Measurements from ENCODE around the gene KAT6B.

KAT6B gene

DNA sequence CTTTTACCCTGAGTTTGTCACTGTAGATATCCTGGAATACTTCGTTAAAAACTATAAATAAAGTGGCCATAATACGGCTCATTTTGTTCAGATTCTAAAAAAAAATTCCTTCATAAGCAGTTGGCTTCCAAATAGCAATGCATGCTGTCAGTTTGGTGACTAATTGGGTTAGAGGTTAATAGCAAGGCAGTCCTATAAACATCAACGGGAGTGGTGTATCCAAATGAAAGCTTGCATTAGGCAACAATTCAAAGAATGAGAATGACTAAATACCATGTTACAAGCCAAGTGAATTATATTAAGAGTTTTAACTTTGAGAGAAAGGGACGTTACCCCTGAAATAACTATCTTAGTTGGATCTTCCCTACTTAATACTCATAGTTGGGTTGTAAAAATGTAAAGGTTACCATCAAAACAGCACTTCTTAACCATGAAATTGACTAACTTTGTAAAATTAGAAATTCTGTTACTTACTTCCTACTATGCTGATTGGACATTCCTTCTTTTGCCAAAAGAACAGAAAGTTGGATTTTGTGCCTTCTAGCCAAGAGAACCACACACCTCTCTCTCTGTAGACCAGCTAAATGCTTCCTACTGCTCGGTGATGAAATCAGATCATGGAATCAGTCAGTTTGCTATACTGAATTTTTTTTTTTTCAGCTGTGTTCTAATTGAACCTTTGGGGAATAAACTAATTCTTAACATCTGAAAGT lies 98.0 kb downstream of the KAT6B start:
- DNase-seq: no peak

DNA sequence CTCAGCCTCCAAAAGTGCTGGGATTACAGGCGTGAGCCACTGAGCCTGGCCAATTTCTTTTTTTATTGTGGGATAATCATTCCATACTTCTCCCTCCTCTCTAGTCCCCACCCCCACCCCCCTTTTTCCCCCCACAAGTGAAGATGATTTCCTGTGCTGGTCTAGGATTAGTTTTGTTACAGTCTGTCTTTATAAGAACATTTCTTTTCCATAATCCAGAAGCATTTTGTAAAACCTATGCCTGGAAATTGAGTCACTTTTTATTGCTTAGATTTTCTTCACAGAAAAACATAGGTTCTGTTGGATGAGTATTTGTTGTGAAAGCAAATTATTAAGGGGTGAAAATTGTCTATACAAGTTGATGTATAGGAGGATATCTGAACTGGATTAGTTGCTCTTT lies 98.9 kb downstream of the KAT6B start:
- DNase-seq: no peak

DNA sequence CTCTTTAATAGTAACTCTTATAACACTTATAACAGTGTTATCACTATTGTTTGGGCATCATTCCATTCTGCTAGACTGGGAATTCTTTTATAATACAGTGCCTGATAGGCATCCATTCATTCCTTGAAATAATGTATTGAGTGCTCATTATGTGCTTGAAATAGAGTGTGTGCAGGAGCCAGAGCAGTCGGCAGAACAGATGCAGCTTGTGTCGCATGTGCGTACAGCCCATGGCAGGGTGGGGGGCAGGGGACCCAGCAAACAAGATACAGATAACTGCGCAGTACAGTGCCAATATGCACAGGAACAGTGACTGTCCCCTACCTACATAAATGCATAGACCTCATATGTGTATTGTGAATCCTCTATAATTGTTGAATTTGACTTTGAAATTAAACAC lies 99.3 kb downstream of the KAT6B start:
- DNase-seq: no peak

DNA sequence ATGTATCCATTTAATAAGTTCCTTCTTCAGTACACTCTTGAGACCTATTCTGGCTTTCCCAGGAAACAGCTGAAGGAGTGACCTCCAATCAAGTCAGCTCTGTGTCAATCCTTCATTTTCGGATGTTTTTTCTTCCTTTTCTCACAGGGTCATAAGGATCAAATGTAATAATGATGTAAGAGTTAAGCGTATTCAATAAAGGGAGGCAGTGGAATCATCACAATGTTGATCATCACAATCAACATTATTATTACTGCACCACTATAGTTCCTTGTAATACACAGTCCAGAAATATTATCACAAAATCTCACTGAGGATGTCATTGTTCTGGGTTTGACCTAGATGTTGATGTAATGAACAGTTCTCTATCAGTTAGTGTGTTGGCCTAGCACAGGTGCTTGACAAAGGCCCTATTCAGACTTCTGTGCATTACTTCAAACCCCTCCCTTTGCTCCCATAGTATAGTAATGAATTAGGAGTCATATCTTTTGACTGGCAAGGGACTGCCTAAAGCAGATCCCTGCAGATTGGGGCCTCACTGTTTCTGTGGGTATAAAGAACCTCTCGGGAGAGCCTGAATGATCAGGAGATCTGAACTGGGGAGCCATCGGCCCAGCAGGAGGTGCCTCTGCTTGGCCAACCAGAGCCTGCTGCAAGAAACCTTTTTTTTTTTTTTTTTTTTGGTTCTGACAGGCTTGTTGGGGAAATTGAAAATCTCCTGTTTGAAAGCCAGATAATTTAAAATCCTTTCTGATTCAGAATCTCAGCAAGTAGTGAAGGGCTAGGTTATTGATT lies 100.6 kb downstream of the KAT6B start:
- DNase-seq: no peak

DNA sequence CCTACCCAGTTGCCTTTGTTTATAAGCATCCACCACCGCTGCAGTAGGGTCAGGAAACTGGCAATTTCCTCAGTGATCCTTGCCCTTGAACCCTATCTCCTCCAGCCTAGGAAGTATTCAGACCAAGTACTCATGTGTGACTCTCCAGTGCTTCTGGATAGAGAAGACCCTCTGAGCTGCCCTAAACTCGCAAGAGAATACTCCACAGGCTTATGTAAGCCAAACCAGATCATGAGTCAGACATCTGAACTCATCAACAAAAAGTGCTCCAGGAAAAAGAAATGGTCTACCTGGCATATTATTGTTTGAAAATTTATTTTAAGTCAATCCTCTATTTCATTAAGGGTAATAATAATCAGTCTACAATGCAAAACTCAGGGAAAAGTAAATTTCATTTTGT lies 101.3 kb downstream of the KAT6B start:
- DNase-seq: no peak

DNA sequence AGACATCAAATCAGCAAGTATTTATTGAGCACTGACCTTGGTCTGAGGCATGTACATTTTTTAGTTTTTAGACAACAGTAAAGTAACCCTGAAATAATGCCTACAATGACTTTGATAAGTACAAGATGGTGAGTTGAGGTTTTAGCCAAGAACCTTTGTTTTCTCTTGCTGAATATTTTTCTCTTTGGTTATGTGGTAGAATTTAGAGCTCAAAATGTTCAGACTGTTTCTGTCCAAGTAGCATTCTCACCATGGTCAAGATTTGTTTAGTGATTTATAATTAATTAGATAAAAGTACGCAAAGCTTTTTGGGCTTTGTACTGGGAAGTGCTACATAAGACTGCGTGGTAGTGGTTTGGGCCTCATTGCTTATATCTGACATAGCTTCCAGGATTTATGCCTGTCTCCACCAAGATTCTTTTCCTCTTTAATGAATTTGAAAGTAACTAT lies 102.4 kb downstream of the KAT6B start:
- DNase-seq: no peak

DNA sequence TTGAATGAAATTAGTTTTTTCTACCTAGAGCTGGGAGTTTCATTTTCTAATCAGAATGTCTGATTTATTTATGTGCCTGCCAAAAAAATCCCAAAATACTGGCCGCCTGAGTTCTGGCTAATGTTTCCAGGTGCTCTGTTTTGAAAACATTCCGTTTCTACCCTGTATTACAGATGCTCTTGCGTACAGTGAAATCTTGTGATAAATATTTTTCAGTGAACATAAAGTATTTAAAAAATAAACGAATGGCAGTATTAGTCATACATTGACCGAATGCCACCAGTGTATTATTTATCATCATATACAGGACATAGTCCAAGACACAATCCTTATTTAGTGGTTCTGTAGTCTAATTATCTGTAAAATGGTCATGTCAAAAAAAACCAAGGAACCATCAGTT lies 102.8 kb downstream of the KAT6B start:
- DNase-seq: no peak

DNA sequence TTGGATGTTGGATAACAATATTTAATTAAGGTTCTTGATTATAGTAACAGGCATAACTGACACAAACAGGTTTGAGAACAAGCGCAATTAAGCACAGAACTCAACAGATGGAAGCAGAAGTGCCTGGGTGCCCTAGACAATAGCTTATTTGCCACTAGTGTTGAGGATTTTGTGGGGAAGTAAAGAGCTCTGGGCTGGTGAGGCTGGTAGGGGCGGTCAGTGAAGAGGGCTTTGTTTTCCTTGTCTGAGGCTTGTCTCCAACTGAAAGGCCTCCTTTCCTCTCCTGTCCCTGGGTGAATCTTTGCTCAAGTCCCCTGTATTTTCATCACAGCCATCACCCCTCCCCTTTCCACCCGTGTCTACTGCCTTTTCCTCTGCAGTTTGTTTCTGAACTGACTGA lies 104.6 kb downstream of the KAT6B start:
- DNase-seq: no peak

DNA sequence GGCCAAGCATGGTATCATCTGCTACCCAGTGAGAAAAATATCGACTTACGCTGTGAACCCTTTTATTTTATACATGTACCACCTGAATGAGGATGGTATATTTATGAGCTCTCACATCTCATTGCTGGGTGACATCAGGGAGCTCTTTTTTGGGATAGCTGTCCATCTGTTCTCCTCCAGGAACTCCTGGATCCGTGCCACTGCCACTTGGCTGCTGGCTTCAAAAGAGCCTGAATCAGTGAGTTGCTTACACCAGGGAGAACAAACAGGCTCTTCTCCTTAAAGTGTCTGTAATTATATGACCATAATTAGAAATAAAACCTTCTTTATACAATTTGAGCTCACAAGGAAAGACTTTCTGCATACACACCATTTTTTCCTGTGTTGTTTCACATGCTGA lies 106.2 kb downstream of the KAT6B start:
- DNase-seq: no peak

DNA sequence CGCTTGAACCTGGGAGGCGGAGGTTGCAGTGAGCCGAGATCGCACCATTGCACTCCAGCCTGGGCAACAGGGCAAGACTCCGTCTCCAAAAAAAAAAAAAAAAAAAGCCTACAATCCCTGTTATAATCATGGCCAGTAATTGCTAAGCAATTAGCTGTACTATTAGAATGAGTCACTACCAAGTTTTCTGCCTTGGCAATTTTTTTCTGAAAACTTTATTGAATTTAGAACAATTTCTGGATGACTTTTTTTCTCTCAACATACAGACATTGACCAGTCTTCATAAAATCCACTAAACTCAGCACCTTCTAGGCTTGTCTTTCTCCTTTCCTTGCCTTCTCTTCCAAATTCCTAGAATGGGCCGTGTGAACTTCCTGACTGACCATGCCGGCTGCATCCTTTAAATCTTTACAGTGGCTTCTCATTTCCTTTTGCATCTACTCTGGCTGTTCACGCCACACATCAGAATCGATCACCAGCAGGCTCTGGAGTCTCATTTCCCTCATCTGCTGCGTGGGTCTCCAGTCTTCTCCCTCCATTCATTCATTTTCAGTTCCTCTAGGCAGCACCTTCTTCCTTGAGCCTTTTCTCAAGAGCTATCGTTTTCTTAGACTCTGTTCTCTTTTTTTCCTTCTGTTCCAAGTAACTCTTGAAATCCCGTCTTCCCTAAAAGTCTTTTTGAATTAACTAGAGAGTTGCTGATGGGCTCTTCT lies 107.9 kb downstream of the KAT6B start:
- DNase-seq: no peak

DNA sequence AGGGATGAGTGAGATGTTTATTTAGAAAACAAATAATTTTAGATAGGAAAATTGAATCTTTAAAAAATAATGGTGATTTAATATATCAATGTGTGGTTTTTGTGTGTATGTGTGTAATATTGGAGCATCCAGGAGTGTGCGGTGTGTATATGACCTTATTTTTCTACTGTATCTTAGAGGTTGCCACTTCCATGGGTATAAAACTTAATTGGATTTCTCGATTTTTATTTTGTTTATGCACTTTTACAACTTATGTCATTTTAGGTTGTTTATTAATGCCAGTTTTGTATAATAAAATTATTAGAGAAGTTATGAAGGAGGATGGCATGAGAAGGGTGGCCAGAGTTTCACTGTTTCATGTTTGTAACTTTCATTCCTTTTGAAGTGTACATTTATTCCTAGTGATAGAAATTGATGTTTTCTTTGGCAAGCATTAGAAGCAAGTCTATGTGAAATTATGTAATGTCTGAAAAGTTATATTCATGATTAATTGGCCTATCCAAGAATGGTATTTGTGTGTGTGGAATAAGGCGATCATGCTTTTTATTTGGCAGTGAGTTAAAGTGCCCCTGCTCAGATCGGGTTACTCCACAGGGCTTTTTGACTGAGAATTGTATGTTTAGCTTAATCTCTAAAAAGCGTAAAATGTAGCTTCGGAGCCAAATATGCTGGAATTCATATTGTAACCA lies 110.3 kb downstream of the KAT6B start:
- no peak for DNase-seq

DNA sequence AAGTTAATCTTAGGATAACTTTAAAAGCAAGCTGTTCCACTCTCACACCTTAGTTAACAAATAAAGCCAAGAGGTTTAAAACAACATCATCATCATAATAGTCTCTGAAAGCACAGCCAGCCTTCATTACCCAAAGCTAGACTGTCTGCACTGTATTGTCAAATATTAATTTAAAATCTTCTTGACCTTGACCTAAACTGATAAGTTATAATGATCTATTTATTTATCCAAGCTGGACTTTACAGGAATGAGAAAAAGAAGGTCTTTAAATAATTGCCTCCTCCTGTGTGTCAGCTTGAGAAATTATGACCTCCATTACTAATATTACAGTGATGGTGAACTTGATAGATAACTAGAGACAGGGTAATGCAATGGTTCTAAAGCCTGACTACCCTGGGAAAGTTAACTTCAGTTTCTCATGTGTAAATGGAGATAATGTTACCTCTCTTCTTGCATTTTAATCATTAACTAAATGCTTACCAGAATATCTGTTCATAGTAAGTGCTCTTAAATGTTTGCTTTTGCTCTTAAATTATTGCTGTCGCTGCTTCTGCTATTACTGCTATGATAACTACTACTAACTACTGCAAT lies 111.0 kb downstream of the KAT6B start:
- DNase-seq: no peak

DNA sequence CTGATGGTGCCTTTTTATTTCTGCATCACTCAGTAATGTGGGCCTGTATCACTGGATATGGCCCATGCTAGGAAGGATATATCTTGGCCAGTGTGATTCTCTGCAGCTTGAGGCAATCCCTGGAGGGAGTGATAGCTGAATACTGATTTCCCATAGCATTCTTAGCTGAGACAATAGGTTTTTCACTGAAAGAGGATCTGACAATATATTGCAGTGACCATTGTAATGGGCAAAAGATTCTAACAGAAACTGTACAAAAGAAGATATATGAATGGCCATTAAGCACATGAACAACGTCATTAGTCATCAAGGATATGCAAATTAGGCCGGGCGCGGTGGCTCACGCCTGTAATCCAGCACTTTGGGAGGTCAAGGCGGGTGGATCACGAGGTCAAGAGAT lies 117.8 kb downstream of the KAT6B start:
- DNase-seq: no peak

DNA sequence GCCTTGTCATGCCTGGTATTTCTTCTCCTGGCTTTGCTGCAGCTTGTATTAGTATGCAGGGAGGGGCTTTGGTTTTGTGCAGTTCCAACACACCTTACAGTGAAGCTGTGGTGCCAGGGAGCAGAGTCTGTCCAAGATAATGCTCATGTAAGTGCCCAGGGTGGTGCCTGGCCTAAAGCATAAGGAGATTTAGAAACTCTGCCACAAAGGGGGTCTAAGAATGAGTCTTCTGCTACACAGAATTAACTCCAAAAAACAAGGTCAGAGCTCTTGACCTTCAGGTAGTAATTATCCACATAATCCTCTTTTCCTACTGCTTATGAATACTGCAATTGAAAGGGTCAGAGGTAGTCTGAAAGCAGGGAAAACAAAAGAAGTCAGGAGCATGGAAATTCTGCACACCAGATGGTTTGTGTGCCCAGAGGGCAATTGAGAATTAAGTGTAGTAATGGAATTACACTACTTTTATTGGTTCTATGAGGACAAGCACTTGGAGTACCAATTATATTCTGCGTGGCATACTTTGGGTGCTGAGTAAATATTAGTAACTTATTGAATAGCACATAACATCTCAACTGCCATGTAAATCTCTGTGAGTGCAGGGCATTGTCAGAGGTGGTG lies 121.5 kb downstream of the KAT6B start:
- no peak for DNase-seq

DNA sequence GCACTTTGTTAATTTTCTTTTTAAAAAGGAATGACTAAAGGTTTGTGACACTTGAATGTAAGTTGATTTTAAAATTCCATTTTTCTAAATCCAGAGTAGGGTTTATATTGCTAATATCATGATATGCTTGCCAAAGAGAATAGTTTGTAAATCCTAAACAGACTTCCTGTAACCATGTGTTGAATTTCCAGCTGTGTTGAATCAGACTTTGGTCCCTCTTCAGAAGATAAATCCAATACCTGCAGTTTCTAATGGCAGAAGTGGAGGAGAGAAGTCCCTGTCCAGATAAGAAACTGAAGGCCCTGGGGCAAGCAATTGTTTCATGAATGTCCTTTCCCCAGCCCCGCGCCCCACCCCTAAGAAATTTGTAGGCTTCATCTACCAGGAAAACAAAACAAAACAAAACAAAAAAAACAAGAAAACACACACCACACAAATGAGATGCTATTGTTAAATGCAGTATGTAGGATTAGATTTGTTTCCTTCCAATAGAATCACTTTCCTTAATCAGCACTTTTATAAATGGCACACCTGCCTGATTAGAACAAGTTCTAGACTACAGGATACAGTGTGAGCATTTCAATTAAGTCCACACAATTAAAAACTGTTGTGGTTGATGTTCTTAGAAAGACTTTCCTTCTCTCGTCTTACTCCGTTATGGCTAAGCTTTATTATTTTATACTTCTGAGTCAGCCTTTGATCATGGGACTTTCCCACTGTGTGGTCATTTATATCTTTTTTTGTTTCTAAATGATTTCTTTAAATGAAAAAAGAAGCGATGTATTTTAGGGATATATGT lies 122.8 kb downstream of the KAT6B start:
- no peak for DNase-seq

DNA sequence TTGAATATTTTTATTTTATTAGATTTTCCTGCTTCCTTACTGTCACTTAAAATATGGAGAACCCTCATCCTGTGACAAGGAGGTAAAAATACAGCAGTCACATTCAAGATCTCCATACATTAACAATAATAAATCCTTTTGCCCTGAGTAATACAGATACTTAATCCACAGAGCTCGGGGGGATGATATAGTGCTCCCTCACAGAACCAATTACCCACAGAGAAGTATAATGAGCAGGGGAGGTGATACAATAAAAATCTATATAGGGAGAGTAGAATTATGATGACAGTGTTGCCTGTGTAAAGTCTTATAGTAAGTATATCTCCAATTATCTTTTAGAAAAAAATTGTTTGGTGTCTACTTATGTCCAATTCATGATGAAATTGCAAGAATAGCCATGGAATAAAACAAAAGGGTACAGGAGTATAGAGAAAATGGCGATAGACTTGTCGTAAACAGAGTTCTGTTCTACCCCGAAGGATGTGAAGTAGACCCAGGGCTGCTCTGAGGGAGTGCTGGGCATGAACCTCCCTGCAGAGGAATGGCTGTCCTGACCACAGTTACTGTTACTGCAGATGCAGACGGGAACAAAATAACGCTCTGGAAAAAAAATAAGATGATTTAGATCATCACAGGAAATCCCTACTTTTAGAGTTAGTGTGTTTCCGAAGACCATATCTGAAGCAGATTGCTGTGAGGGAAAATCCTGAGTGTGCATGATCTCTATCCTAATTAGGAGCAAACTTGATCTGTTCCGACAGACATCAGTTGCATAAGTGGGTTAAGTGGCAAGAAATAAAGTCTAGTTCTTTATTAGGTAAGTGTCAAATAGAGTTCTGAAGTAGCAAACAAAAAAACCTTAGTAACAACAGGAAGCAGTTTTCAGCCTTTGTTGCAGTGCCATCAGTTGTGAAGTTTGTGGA lies 123.7 kb downstream of the KAT6B start:
- DNase-seq: no peak

DNA sequence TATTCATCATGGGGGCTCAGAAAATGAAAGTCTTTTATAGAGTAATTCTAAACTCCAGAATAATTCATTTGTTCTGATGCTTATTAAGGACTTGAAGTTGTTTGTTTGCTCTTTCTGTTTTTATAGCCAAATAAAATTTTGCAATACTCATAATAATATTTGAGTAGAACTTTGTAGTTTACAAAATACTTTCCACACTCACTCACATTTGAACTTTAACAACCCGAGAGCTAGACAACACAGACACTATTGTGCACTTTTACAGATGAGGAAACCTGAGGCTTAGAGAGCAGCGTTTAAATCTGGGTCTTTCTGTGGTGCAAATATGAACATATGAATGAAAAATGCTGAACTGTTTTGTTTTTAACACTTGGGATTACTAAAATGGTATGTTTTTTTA lies 126.8 kb downstream of the KAT6B start:
- no peak for DNase-seq

DNA sequence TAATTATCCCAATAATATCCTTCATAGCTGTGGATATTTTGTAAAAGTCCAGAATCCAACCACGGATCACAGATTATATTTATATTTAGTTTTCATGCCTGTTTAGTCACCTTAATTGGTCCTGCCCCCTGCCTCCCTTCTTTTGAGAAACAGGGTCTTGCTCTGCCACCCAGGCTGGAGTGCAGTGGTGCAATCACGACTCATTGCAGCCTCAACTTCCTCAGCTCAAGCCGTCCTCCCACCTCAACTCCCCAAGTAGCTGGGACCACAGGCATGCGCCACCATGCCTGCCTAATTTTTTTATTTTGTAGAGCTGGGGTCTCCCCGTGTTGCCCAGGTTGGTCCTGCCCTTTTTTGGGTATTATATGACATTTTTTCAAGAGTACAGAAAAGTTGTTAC lies 129.4 kb downstream of the KAT6B start:
- no peak for DNase-seq

DNA sequence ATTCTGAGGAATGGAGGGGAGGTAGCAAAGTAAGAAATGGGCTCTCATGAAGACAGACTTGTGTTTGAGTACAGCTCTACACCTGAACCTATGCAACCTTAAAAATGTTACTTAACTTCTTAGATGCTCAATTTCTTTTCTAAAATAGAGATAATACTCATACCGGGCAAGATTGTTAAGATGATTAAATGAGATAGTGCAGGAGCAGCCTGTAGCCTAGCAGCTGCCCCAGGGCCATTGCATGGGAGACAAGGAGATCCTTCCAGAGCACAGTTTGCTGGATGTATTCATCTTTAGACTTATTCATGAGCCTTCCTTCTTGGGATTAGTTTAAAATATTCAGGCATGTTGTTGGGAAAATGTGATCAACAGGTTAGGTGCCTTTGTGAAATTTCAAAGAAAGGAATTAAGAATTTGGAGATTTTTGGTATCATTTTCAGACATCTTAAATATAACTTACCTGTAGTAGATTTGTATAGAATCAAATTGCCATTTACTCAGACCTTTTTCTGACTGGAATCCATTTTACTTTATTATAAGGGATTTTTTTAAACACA lies 130.2 kb downstream of the KAT6B start:
- no peak for DNase-seq

All from activated T-cell treated with anti-CD3 and anti-CD28 coated beads, Interleukin-2, amount 50 U/mL, for 1 hour (primary cell).